Right lobe of liver (tissue), 4 donors: ENCODE measurements around the gene MYOM1.

Source experiments
- CTCF ChIP-seq, 4 donors: fragments of 200-600 bp in 3 of 4; fragments of 450-650 bp in 1 of 4; IDR thresholded peaks; one replicate each; pipeline versions ENCODE4 v1.5.1 to v1.8.0; 2016 to 2022; ENCODE audit warnings: antibody characterized with exemption in 4 of 4, mild to moderate bottlenecking in 2 of 4
- POLR2A ChIP-seq: fragments of 450-650 bp; IDR thresholded peaks from one replicate; pipeline ENCODE4 v1.6.1; 2017; ENCODE audit warnings: antibody characterized with exemption, mild to moderate bottlenecking
- donor health status: DM: no; HTN: no; CAD: no.
- donor health status: DM: no; HTN: no; CAD: no.
- donor health status: DM: no; HTN: yes; CAD: no.

- TF ChIP-seq POLR2A: no peak
- no peak for TF ChIP-seq CTCF (IDR thresholded peaks at IDR 0.05)
Observed at GRCh38 chr18:3248062-3248657, 28.4 kb upstream of the MYOM1 start.
